Testis (tissue), 2 donors: Measurements from ENCODE around the gene TP53I11.

Source experiments
- CTCF ChIP-seq, 3 experiments: fragments of 450-650 bp in 2 of 3; fragments of 200-600 bp in 1 of 3; sonication (generic) in 1 of 3; IDR thresholded peaks; one replicate each; pipeline ENCODE4 v1.5.1; 2016 to 2019; ENCODE audit warnings: antibody characterized with exemption in 3 of 3, mild to moderate bottlenecking in 2 of 3, moderate library complexity in 1 of 3
- POLR2A ChIP-seq: fragments of 450-650 bp; IDR thresholded peaks from one replicate; pipeline ENCODE4 v1.6.1; 2017; ENCODE audit warnings: antibody characterized with exemption, mild to moderate bottlenecking, moderate library complexity

DNA sequence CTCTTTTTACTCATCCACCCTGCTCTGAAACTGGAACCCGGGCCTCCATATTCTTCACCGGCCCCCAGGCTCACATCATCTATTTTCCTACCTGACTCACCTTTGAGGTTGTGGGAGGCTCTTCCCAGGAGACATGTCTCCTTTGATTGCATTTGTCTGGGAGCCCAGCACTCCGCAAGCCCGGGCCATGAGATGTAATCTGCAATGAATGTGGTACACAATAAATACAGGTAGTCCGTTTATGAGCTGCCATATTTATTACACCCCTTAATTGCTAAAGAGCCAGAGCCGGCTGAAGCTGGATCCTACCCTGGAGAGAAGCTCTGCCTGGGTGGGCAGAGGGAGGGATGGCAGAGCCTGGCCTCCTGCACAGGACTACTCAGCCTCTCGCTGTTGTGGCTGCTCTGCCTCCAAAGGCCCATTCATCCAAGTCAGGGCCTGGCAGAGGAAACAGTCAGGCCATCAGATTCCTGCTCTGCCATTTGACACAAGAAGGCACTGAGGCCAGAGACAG, 49.5 kb downstream of the TP53I11 start:
- TF ChIP-seq CTCF (IDR thresholded peaks at IDR 0.05) (no peak), POLR2A (no peak)
